Stimulated activated CD8-positive, alpha-beta memory T cell treated with anti-CD3 and anti-CD28 coated beads, Interleukin-4, amount 100 ng/mL, for 48 hours (primary cell): ENCODE data around the gene PTK6.

Experiments used
- DNase-seq: peaks from one replicate; pipeline ENCODE4 v3.0.0-alpha.2; 2020

PTK6 gene

DNA sequence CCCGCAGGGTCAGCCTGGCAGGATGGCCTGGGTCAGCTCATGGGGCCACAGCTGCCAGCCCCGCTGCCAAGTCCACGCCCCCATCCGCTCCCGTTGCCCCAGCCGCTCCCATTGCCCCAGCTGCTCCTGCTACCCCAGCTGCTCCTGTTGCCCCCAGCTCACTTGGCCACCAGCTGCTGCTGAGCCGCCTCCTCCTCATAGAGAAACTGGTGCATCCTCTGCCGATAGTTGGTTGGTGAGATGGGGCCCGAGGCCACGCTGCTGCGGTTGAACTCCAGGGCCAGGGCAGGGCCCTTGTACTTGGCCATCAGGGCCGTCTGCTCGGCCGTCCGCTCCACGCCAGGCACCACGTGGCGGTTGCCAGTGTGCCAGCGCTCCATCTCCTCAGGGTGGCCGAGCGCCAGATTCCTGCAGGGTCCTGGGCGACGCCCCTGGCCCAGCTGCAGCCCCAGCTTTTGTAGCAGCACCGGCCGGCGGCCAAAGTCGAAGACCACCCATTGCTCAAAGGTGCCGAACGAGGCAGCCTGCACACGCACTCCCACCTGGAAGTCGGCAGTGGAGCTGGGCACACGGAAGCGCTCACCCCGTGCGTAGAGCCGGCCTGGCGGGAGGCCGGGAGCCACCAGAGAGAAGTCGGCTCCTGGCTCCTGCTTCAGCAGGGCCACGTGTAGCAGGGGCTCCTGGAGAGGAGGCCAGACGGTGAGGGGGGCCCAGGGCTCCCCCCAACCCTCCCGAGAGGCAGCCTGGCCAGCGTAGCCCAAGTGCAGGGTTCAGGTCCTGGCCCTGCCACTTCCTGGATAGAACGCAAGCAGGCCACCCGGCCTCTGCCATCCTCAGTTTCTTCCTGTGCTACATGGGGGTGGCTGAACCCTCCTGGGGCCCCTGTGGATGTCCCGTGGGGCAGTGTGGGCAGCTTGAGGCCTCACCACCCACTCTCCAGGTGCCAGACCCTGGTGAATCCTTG is 32.1 kb upstream of the PTK6 start:
- no peak for DNase-seq

DNA sequence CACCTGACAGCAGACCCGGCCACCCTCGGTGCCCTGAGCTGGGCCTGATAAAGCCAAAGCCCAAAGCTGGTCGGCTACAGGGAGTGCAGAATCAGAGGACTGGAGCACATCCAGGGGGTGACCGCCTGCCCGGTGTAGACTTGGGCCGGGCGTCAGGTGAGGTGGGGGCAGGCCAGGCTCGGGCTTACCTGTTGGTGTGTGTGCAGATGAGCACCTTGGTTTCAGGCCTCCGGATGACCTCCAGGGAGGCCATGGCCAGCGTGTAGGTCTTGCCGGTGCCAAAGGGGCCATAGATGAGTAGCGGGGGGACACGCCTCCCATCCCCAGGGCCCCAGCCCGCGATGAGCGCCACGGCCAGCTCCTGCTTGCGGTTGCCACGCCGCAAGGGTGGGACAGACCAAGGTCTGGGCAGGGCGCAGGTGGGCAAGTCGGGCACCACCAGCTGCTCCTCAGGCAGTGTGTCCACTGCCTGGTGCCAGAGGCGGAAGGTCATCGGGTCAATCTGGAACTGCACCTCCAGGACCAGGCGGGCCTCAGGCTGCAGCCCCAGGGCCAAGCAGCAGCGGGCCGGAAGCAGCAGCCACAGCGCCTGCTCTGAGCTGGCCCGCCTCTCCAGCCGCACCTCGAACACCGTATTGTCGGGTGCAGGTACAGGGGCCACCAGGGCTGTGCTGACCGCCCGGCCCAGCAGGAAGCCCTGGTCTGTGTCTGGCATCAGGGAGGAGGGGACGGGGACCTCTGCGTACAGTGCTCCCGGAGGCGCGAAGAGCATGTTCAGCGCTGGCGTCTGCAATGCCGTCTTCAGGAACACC is 31.2 kb upstream of the PTK6 start:
- DNase-seq = no peak

- peak; percentile 71 for DNase-seq
Observed at GRCh38 chr20:63567386-63568169, 30.4 kb upstream of the PTK6 start.

DNA sequence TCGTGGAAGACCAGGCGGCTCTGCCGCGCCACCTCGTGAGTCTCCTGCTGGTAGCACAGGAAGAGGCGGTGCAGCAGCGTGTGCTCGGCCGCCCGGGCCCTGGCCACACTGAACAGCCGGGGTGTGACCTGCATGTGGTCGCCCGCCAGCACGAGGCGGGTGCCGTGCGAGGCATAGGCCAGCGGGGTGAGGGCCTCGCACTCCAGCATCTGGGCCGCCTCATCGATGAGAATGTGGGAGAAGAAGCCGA is 29.9 kb upstream of the PTK6 start:
- DNase-seq = no peak

DNA sequence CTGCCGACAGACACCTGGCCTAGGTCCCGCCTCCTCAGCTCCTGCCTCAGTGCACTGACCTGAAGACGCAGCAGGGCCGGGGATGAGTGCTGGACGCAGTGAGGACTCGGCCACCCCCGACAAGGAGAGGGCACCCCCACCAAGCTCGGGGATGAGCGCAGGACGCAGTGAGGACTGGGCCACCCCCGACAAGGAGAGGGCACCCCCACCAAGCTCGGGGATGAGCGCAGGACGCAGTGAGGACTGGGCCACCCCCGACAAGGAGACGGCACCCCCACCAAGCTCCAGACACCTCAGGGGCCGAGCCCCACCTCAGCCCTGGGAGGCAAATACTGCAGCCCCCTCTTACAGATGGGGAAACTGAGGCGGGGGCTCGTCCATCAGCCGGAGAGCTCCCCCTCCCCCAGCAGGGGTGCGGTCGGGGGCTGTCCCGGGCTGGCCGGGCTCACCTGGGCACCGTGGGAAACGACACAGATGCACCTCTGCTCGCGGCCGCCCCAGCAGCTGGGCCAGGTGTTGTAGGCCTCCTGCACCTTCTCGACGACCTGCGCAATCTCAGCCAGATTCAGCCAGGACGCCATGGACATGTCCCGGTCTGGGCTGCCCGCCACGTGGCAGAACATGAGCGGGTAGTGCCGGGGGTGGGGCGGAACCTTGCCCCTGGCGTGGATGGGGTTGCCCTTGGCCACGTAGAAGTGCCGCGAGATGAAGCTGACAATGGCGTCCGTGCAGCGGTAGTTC is 29.4 kb upstream of the PTK6 start:
- DNase-seq = no peak

- DNase-seq = no peak
Observed at GRCh38 chr20:63565699-63566335, 28.6 kb upstream of the PTK6 start.

- DNase-seq = no peak
Observed at GRCh38 chr20:63565021-63565698, 28.0 kb upstream of the PTK6 start.

- DNase-seq = no peak
Observed at GRCh38 chr20:63564036-63564810, 27.0 kb upstream of the PTK6 start.

DNA sequence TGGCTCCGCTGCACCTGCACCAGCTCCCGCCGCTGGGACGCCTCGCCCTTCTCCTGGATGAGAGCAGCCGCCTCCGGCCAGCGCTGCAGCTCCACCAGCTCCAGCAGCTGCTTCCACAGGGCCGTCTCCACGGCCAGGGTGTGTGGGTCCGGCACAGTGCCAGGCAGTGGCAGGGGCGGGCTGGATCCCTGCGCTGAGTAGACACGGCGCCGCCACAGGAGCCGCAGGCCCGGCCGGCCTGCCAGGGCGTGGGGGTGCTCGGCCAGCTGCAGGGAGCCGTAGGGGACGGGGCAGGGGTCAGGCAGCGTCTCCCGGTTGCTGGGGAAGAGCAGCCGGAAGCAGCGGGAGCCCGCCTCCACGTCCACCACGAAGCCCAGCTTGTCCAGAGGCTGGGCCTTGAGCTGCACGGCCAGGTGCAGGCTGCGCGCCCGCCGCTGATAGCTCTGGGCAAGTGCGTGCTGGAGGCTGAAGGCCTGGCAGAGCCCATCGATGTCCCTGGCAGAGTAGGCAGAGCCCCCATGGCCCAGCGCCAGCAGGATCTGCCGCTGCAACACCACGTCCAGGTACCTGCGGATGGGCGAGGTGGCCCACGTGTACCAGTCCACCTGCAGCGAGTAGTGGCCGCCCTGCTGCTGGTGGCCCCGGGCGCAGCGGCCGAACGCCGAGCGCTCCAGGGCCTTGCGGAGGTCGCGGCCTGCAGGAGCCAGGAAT is 26.2 kb upstream of the PTK6 start:
- no peak for DNase-seq

DNA sequence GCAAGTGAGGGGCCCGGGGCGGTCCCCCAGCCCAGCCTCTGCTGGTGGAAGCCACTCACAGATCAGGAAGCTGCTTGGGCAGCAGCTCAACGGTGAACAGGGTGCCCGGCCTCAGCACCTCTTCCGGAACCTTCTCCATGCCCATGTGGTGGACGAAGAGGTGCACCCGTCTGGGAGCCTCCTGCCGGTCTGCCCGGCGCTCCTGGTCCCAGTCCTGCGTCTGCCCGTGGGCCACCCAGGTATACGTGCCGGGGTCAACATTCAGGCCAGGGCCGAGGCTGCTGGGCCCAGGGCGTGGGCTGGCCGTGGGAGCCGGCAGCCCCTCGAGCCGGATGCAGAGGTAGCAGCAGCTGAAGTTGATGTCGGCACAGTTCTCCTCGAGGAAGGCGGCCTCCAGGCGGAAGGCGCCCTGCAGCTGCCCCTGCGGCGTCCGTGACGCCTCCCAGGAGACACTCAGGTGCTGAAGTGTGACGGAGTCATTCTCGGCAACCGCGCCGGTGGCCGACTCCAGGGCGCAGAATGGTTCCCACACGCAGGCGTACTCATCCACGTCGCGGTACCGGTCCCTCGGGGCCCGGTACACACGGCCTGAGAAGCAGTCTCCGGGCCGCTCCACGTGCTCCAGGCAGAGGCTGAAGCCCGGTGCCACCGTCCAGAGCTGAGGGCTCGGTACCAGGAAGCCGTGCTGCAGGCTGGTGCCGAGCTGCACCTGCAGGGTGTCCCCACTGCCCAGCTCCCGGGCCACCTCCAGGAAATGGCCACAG is 25.5 kb upstream of the PTK6 start:
- DNase-seq = no peak

GRCh38 chr20:63561624-63562396 is 24.6 kb upstream of the PTK6 start:
- no peak for DNase-seq

GRCh38 chr20:63560856-63561609 is 23.9 kb upstream of the PTK6 start:
- DNase-seq = no peak

DNA sequence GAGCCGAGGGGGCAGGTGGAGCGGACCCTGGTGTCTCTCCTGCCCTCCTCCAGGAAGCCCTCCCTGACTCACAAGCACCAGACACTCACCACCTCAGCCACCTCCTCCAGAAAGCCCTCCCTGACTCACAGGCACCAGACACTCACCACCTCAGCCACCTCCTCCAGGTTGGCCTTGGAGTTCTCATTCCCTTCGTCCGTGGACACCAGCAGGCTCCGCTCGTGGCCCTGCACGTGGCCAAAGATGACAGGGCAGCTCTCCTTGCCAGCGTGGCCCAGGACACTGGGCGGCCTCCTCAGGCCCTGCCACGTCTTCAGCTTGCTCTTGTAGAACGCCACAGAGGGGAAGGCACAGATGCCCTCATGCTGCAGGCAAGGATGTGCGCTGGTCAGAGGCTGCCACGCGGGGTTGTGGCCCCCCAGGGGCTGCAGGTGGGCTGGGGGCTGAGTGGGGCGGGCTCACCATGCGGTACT is 23.2 kb upstream of the PTK6 start:
- DNase-seq = no peak

GRCh38 chr20:63559485-63560332 is 22.5 kb upstream of the PTK6 start:
- peak; percentile 69 for DNase-seq

- DNase-seq = no peak
Observed at GRCh38 chr20:63558804-63559484, 21.8 kb upstream of the PTK6 start.

DNA sequence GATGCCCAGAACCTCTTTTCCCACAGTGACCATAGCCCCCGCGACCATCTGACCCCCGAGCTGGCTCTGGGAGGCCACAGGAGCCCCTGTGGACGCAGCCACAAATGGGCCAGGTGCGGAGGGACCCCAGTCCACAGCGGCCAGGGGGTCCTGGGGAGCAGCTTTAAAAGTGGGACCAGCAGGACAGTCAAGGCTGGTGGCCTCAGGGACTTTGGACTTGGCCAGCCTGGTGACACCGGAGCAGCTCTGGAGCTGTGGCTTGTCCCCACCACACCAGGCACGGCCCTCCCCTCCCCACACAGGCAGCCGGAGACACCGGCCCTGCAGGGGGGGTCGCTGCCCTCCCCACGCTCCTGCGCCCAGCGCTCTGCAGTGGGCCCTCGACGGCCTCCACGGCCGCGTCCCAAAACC is 20.3 kb upstream of the PTK6 start:
- no peak for DNase-seq
